DMS153 treated with DMSO at 0.1 percent for 48 hours (cell line): ENCODE measurements around the gene TCEAL7.
"Not testable (repeated sequence)": the region's sequence is repeated elsewhere in the genome, so short reads cannot be mapped to it uniquely, and the experiment has no call there.

Experiments
- DNase-seq: peaks from one replicate; lab custom pipeline; 2025; ENCODE audit not compliant: unreplicated experiment; lab: John Stamatoyannopoulos, UW

TCEAL7 gene, protein sequence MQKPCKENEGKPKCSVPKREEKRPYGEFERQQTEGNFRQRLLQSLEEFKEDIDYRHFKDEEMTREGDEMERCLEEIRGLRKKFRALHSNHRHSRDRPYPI

DNA sequence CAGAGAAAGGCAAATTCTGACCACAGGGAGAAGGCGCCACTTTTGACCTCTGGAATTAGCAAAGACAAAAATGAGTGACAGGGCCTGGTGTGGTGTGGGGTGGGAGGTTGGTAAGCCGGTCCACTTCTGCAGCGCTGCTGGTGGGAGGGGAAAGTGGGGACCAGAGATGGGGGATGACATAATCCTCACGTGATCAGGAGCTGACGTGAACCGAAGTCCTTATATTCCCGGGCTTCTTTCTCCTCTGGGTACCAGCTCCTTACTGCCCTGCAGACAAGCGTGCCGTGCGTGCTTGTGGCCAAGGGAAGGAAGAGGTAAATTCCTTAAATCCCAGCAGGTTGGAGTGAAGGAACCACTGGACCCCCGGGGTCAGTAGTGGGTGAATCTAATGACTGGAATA, at the start of gene TCEAL7:
TCEAL7 (plus strand) TSS at position 249 of the 400 bp plus-strand sequence. CDS start 1,165 bp downstream, outside the sequence.
- DNase-seq: no peak

DNA sequence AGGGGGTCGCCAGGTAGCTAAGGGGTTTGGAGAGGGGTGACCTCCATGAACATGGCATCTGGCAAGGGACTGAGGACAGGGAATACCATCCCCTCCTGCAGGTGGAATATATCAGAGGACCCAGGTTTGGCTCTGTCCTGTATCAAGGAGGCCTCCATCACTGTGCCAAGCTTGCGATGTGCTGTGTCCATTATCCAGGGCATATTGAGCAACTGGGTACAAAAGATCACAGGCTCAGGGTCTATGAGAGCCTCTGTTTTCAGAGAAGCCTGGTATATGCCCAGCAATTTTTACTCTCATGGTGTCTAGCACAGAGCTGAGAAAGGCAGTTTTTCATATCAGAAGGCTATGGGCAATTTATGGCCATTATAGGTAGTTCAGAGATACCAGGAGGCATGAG, 36.9 kb upstream of the TCEAL7 start:
- DNase-seq: no peak

DNA sequence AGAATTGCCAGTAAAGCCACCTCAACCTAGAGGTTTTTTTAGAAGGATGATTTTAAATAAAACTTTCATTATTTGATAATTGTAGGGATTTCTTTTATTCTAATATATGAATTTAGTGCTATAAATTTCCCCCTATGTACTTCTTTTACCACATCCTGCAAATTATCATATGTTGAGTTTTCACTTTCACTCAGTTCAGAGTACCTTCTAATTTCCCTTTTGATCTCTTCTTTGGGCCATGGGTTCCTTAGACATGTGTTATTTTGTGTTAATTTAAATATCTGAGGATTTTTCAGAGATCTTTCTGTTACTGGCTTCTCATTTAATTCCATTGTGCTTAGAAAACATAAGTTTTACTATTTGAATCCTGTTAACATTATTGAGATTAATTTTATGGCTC, 25.3 kb upstream of the TCEAL7 start:
- no peak for DNase-seq

DNA sequence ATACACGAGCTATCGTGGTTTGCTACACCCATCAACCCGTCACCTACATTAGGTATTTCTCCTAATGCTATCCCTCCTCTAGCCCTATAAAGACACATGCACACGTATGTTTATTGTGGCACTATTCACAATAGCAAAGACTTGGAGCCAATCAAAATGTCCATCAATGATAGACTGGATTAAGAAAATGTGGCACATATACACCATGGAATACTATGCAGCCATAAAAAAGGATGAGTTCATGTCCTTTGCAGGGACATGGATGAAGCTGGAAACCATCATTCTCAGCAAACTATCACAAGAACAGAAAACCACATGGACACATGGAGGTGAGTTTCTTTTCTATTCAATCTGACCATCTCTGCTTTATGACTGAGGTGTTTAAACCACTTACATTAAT, 24.4 kb upstream of the TCEAL7 start:
- DNase-seq: not testable (repeated sequence)

DNA sequence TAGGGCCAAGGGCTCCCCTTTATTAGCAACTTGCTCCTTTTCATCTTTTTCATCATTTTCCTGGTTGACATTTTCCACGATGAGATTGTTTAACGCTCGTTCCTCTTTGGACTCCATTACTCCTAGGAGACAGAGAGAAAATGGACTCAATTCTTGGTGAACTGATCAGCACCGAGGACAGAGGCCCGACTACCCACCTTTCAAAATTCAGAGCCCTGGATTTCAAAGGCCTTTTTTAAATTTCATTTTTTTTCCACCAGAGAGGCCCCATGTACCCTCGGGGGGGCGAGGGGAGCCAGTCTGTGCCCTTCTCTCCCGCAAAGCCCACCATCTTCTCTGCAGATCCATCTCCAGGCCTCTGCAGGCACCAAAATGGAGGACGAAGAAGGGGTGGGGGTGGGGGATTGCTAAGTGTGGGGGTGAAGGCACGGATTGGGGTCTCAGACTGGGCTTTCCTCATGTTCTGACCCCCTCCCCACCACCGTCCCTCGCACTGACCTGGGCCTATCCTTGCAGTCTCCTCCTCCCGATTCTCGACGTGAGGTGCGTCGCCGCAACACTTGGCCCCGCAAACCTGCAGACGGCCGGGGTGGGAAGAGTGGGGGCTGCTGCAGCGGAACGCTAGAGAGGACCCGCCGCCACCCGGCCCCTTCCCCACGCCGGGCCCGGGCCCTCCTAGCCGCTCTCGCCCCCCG, 20.0 kb upstream of the TCEAL7 start:
- no peak for DNase-seq

DNA sequence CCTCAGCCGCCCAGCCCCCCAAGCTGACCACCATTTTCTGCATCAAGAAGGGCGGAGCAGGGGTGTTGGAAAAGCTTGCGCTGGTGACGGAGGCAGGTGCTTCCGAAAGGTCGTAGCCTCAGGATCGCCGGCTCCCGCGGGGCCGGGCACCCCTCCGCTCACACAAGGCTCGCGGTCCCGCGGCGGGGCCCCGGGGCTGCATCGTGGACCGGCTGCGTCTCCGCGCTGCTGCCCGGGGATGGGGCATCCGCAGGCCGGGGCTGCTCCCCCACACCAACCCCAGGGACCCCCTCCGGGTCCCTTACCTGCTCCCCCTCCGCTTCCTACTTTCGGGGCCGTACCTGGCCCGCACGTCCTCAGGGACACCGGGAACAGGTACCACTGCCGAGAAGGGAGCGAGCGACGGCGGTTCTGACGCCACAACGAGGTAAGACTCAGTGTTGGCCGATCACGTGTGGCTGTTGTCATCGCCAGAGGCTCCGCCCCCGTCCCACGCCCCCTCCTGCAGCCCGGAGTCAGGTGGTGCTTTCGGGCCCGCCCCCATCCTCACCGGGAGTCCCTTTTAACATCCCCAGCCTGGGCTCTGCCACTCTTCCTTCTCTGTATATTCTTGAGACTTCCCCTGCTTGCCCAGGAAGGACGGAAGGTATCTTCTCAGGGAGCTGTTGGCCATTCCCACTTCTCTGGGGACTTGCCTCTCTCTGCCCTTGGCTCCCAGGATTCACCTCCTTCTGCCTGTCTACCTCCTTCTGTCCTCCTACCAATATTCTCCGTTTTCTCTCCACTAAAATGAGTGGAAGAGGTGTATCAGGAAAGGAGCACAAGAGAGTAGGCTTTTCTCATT, 19.3 kb upstream of the TCEAL7 start, which contains the start of gene BEX2:
BEX2 (minus strand) TSS at position 436 of the 844 bp plus-strand sequence. CDS start 1,014 bp downstream, outside the sequence.
- peak; percentile 37 for DNase-seq

DNA sequence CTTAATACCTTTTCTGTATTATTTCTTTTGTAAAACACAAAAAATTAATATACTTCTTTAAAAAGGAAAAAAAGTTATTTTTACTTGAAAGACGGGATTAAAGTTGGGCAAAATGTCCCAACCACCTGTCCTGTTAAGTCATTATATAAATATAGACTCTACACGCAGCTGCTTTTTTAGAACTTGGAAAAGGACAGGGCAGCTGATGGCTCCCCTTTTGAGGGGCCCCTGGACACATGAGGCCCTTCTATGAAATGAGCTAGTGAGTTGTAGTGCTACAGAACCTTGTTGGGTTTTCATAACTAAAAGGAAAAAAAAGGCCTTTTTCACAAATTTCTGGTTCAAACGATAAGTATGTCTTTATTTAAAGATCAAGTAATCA, 18.6 kb upstream of the TCEAL7 start:
- no peak for DNase-seq

DNA sequence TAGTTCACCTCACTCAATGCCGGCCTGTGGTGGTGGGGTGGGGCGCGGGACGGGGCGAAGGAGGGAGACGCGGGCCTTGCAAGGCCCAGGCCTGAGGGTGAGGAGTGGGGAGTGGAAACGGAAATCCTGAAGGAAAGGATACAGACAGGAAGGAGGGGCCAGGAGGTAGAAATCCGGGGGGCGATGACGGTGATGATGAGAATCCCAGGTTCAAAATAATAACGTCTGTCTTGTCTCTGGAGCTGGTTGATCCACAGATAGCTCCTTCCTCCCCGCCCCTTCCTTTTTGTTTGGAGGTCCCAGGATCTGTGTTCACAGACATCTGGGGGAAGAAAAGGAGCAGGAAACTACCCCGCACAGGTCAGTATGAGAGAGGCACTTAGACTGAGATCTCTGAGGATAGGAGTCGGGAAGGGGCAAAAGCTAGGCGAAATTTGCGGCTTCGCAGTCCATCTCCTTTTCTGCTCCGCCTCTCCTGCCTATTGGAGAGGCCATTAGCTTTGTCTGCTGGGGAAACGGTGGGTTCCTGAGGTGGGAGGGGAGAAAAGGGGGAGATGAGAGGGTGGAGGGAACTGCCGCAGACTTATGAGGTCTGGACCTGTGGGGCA, 746 bp downstream of the TCEAL7 start:
- no peak for DNase-seq

DNA sequence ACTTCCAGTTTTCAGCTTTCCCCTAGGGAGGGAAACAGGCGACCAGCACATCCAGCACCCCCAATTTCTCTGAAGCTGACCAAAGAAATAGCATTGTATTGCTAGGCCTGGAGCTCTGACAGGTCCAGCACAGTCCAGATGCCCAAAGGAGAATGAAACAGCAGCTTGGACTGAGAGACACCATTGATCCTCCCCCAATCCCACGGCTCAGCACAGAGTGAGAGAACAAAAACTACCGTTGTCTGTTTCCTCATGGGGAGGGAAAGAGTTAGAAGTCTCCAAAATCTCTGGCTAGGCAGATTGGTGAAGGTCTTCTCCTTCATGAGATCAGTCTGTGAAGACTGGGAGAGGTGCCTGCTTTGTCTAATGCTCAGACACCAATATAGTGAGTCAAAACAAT, 8.6 kb downstream of the TCEAL7 start:
- no peak for DNase-seq

DNA sequence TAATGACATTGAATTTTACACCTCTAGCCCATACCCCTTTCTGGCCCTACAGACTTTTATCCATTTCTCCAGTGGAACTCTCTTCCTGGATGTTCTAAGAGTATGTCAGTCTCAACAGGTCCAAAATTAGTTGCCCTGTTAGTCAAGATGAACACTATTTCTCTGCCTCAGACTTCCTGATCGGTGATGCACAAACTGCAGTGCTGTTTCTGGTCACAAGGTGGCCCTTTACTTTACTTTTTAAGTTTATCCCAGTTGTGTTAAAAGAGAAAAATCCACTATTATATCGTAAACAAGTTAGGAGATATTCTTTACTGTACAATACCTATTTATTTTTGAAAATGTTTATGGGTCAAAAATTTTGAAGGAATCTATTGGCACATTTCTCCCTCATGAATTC, 13.1 kb downstream of the TCEAL7 start:
- no peak for DNase-seq

DNA sequence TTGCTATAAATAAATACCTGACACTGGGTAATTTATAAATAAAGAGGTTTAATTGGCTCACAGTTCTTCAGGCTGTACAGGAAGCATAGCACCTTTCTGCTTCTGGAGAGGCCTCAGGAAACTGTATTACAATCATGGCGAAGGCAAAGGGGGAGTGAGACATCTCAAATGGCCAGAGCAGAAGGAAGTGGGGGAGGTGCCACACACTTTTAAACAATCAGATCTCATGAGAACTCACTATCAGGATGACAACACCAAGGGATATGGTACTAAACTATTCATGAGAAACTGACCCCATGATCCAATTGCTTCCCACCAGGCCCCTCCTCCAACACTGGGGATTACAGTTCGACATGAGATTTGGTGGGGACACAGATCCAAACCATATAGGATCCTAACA, 14.6 kb downstream of the TCEAL7 start:
- DNase-seq: no peak

DNA sequence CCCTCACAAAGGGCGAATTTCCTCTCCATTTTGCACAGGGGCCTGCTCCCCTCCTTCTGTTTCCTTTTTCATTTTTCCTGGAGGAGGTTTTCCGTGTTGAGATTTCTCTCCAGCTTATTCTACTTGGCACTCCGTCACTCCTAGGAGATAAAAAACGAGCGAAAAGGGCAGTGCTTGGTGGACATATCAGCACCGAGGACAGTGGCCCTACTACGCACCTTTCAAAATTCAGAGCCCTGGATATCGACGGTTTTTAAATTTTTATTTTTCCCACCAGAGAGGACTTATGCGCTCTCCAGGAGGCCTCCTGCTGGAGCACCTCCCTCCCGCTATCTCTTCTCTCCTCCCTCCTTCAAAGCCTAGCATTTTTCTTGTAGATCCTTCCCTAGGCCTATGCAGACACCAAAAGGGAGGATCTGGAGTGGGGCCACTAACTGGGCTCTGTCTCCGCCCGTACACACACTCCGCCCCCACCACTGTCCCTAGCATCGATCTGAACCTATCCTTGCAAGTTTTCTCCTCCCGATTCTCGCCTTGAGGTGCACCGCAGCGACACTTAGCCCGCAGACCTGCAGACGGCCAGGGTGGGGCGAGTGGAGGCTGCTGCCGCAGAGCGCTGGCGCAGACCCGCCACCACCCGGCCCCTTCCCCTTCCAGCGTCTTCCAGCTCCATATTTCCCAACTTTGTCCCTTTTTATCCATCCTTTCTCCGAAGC, 17.8 kb downstream of the TCEAL7 start:
- no peak for DNase-seq

DNA sequence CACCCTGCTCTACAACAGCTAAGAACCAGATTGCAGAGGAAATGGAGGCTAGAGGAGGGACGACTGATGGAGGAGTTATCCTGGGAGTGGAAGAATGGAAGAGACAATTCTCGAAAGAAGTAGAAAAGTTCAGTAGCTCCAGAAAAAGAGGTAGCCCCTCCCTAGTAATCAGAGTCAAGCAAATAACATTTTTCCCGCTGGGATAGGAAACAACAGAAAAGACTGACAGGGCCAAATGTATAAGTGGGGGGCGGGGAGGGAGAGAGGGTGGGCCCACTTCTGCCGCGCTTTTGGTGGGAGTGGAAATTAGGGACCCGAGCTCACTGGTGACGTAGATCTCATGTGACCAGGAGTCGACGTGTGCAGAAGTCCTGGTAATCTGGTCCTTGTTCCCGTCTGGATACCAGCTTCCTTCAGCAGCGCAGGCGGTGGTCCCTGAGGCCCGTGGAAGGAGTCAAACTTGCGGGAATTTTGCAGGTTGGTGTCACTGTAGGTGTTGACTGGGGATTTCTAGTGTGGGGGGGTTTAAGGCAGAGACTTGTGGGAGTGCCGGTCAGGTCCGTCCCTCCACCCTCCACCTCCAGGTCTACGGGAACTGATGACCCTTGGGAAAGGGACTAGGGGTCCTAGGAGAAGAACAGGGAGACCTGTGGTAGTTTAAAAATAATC, 26.2 kb downstream of the TCEAL7 start, which contains the start of gene TCEAL9:
TCEAL9 (plus strand) TSS at position 377 of the 669 bp plus-strand sequence. CDS start 1,179 bp downstream, outside the sequence.
- no peak for DNase-seq

DNA sequence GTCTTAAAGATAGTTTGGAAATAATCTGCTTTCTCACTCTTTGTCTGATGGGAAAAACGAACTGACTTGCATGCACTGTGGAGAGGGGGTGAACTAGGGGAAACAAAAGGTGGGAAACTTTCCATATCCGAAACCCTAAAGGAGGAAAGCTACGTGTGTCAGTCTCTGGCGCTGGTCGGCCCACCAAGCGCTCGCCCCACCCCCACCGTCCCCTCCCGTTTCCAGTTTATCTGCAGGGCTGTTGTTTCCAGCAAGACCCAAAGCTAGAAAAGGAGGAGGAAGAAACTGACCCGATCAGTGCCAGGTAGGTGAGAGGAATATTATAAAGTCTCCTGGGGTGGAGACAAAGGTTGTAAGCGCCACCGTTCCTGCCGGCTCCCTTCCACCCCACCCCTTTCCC, 26.8 kb downstream of the TCEAL7 start:
- no peak for DNase-seq

DNA sequence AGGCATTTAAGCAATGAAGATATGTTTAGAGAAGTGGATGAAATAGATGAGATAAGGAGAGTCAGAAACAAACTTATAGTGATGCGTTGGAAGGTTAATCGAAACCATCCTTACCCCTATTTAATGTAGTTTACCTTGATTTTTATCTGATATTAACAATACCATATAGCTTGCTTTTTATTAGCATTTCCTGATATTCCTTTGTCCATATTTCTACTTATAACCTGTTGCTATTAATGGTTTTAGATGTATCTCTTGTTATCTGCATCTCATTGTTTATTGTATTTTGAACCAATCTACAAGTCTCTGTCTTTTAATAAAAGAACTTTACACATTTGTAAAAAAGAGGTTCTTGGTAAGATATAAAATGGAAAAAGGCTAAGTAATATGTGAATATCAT, 27.8 kb downstream of the TCEAL7 start:
- DNase-seq: no peak

DNA sequence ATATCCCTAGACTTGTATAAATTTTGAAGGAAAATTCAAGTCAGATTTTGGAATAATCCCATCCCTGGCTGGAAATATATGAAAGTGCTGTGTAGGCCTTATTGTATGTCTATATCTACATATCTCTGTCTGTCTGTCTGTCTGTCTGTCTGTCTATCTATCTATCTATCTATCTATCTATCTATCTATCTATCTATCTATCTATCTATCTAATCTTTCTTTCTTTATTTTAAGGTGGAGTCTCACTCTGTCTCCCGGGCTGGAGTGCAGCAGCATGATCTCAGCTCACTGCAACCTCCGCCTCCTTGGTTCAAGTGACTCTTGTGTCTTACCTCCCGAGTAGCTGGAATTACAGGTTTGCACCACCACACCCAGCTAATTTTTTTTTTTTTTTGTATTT, 29.6 kb downstream of the TCEAL7 start:
- DNase-seq: not testable (repeated sequence)

DNA sequence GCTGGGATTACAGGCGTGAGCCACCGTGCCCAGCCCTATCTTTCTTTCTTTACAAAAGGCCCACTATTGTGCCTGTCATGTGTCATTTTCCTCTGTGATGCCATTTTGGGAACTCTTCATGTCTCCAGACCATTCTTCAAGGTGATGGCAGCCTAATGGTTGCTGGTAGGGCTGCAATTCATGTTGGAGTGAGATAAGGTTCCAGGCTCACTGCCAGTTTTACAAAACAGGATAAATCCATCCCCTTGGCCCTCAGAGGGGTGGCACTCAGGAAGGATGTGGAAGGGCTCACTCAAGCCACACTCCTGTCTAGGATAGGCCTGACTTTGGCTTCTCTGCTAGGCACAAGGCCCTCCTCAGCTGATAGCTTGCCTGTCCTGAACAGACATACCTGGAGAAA, 30.1 kb downstream of the TCEAL7 start:
- DNase-seq: no peak

DNA sequence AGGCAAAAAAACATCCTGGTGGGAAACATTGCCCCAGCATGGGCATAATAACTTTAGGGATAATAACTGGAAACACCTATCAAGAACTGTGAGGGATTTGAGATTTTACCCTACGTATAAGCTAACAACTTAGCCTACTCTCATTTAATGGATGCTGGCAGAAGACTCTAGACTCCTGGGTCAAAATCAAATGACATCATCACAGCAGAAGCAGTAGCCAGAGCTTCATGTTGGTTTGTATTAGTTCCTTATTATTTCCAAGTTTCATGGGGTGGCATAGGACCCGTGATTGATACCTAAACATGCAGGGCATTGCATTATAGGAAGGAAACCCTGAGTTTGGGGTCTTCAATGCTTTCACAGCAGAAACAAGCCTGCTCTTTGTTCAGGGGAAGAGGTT, 30.9 kb downstream of the TCEAL7 start:
- DNase-seq: no peak

DNA sequence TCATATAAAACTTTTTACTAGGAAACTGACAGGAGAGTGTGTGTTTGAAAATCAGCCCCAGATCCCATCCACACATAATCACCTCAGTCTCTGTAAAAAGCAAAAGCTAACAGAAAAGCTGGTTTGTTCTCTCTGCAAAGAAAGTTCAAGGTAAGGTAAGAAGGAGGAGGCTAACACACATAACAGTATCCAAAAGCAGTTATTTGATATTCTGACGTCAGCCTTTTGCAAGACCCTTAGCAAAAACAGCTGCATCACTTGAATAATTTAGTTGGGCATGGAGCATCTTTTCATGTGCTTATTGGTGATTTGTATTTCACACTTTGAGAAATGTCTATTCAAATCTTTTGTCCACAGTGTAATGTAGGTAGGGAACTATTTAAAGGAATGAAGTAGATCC, 31.8 kb downstream of the TCEAL7 start:
- DNase-seq: no peak

DNA sequence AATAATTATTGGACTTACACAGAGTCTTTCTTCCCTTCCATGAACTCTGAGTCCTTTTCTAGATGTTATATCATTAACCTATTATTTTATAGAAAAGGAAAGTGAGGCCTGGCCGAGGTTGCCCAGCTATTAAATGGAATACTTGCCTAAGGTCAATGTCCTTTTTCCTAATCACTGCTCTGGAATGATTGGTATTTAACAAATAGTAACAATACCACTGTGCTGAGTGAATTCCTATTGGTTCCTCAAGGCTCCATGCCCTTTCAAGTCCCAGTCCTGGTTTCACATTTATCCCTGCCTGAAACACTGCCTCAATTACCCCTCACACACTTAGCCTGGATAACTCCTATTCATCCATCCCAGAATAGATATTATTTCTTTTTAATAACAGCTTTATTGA, 32.4 kb downstream of the TCEAL7 start:
- DNase-seq: no peak
